T47D (cell line): Measurements from ENCODE around the gene CENPM.

Experiments used
- DNase-seq, 2 experiments: peaks; one replicate each; pipeline versions ENCODE4 v3.0.0 to v3.0.0-alpha.2; 2011 to 2012; ENCODE audit warnings: low read depth in 1 of 2, low spot score in 1 of 2
- JUND ChIP-seq: IDR thresholded peaks from 2 replicates; pipeline ENCODE4 v1.6.1; 2012; ENCODE audit warnings: low read depth
- in situ Hi-C: cut with HindIII; loops from 2 replicates; pipeline ENCODE4 v1.10.0; 2016; ENCODE audit warnings: low sequenced_read_pairs, low pct_unique_long_range_greater_than_20kb

CENPM gene

DNA sequence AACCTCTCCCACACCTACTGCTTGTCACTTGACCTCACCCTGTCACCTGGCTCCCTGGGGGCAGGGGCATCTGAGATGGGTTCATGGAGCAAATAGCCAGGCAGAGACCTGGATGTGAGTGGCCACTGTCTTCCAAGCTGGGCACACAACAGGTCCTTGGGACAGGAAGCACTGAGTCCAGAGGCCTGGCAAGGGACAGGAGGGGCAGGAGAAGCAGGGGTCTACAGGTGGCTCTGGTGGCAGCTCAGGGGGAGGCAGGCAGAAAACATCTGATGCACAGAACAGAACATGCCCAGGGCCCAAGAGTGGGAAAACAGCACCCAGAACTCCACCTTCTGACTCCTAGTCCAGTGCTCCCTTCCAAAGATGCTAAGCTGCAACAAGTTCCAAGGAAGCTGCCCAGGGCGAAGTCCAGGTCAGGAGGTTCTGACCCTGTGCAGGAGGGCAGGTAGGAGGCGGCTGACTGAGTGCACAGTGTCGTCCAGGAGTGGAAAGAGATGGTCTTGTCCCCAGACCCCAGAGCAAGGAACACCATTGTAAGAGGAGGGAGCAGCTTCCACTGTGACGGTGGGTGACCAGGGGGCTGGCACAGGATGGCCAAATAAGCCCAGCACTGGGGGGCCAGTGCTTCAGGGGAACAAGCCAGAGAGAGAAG lies 23.9 kb downstream of the CENPM start:
- no peak for DNase-seq
- TF ChIP-seq JUND = no peak
- in situ Hi-C loops = no loop called here

- in situ Hi-C loops = no loop called here
- DNase-seq = no peak
- TF ChIP-seq JUND = no peak
Observed at GRCh38 chr22:41922328-41922727, 24.6 kb downstream of the CENPM start.

DNA sequence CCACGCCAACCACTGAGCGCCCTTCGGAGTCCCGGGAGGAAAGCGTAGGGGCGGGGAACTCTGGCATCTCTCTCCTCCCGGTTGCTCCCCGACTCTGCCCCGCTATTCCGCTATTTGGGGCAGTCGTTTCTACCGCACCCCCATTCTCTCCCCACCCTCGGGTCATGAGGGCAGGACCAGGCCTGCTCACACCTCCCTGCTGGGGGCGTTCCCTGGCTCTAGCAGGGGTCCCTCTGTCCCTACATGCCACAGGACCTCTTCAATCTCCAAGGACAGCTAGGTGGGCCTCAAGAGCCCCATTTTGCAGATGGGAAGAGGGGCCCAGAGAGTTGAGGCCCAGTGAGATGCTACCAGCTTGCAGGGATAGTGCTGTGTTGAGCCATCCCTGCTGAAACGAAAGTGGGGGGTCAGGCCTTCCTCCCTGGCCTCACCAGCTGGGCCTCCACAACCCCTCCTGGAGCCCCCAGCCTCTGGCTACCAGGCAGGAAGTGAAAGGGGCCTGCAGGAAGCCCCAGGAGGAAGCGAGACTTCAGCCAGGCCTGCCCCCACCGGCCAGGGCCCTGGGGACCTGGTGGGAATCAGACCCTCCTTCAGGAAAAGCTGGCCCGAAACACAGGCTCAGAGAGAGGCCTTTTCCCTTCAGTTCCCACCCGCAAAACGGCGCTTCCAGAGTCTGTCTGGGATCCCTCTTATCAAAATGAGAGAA lies 26.5 kb downstream of the CENPM start:
- no peak for DNase-seq
- in situ Hi-C loops = no loop called here
- no peak for TF ChIP-seq JUND

GRCh38 chr22:41919357-41920224 lies 27.4 kb downstream of the CENPM start:
- in situ Hi-C loops = no loop called here
- TF ChIP-seq JUND = no peak
- no peak for DNase-seq

DNA sequence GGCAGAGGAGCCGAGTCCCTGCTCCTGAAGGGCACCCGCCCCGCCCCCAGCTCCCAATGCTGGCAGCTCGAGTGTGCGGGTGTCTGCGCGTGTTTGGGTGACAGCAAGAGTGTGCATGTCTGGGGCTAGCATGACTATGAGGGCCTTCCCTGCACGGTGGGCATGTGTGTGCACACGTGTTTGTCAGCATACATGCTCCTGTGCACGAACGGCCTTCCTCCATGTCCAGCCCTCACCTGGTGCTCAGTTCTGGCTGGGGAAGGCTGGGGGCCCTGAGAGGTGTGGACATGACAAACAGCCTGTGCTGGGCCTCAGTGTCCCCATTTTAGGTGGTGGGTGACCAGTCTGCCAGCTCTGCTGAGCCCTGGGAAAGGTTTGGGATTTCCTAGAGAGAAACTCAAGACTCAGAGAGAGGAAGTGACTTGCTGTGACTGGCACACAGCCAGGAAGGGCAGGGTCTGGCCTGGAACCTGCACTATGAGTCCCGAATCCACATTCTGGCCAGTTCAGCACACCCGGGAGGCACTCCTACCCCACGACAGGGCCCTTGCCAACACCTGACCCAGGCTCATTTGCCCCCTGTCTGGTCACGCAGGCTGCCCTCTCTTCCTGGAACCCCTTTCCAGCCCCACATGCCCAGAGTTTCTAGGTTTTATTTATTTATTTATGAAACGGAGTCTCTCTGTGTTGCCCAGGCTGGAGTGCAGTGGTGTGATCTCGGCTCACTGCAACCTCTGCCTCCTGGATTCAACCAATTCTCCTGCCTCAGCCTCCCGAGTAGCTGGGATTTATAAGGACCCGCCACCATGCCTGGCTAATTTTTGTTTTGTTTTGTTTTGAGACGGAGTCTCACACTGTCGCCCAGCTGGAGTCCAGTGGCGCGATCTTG lies 28.8 kb downstream of the CENPM start:
- TF ChIP-seq JUND = no peak
- in situ Hi-C loops = no loop called here
- peak in 1 of 2 experiments; percentile 44 for DNase-seq

- no peak for TF ChIP-seq JUND
- in situ Hi-C loops = no loop called here
- no peak for DNase-seq
Observed at GRCh38 chr22:41917375-41917902, 29.5 kb downstream of the CENPM start.

DNA sequence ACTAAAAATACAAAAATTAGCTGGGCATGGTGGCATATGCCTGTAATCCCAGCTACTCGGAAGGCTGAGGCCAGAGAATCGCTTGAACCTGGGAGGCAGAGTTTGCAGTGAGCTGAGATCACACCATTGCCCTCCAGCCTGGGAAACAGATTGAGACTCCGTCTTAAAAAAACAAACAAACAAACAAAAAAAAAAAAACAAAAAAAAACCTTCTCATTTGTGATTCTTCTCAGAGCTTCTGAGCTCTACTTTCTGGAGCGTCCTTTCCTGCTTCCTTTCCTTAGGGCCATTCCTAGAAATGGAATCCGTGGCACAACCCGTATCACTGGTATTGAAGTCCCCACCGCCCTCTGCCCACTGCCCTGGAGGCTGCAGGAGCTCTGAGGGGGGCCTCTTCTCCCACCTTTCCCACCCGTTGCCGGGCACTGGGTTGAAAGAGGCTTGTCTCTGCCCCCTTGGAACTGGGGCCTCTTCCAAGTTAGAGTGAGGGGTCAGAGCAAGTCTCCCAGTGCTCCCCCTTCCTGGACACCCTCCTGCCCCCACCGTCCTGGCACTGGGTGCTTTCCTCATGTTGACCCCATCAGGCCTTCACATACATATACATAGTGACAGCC lies 30.1 kb downstream of the CENPM start:
- no peak for TF ChIP-seq JUND
- in situ Hi-C loops = no loop called here
- no peak for DNase-seq

DNA sequence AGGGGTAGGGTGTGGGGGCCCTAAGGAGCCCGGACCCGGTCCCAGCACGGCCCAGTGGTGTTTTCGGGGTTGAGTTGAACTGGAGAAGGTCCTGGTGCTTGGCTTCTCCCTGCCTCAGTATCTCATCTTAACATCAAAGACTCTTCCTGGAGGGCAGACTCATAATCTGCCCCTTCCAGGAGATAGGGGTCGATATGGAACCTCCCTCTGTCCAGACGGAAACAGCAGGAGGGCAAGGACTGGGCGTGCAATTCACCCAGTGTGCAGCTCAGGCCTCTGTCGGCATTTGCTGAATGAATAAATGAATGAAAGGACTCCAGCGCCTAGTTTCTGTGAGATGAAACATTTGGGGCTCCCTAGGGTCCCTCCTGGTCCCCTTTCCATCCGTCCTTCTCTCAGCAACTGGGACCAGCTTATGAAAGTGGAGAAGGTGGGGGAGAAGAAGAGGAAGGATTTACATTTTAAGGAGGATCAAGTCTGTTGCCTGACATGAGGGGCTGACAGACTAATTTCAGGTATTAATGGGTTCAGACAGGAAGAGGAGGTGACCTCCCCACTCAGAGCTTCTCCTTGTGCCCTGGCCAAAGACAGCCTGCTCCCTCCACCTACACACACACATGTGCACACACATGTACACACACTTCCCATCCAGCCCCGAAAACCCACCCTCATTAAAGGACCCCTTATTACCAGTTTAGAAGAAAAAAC lies 31.0 kb downstream of the CENPM start:
- no peak for DNase-seq
- TF ChIP-seq JUND = no peak
- in situ Hi-C loops = no loop called here

- in situ Hi-C loops = no loop called here
- TF ChIP-seq JUND = no peak
- DNase-seq = peak; percentile 75 to 89
Observed at GRCh38 chr22:41915035-41915785, 31.7 kb downstream of the CENPM start, which contains the start of gene SHISA8. TSS of gene SHISA8 (minus strand) at chr22:41915074. CDS start at chr22:41914667, 407 bp downstream.

- in situ Hi-C loops = no loop called here
- TF ChIP-seq JUND = no peak
Observed at GRCh38 chr22:41914611-41915034, 32.3 kb downstream of the CENPM start.

More at GRCh38 chr22:41914611-41915034, 32.3 kb downstream of the CENPM start:
- peak in 1 of 2 experiments; percentile 81 for DNase-seq
